ENCODE results near the gene EVA1C.

DNA sequence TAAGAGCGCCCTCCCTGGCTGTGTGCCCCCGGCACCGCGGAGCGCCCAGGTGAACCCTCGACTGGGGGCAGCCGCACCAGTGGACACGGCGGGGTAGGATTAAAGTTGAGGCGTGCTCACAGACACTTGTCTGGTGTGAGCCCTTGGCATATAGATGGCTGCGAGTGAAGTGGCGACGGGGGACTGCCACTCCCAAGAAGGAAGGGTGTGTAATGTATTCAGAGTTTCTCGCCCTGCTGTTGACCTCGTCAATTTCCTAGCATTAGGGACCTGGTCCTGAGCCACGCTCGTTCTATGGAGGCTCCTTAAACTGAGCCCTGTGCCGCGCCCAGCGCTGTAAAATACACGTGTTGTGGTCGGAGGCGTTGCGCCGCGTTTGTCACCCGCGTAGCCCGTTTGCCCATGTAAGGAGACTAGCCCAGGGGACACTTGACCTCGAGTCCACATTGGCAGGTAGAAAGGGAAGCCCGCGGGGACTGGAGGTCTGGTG is 554 bp downstream of the EVA1C start:
- TF ChIP-seq CTCF (IDR thresholded peaks at IDR 0.05) (no peak), POLR2A (IDR thresholded peaks at IDR 0.05) (no peak), POLR2AphosphoS5 (IDR thresholded peaks at IDR 0.05) (peak; percentile 74), EP300 (IDR thresholded peaks at IDR 0.05) (no peak)

All from gastroesophageal sphincter (tissue), 3 donors.